ENCODE results near the gene NOS3.

The NOS3 gene

GRCh38 chr7:150965273-150965830 lies 25.5 kb upstream of the NOS3 start:
- DNase-seq: no peak

GRCh38 chr7:150966002-150966401 lies 24.8 kb upstream of the NOS3 start:
- no peak for DNase-seq

DNA sequence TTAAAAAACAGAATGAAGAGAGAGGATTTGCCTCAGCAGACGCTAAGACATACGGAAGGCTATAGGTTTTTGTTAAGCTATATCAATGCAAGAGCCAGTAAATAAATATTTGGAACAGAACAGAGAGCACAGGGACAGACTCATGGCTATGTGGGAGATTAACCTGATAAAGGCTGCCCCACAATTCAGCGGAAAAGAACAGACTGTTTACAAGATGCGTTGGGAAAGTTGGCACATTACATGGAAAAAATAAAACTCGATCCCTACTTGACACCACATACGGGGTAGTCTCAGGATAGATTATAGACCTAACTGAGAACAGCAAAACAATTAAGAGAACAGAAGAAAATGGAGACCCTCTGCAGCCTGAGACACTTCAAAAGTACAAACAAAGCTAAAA lies 23.5 kb upstream of the NOS3 start:
- no peak for DNase-seq

DNA sequence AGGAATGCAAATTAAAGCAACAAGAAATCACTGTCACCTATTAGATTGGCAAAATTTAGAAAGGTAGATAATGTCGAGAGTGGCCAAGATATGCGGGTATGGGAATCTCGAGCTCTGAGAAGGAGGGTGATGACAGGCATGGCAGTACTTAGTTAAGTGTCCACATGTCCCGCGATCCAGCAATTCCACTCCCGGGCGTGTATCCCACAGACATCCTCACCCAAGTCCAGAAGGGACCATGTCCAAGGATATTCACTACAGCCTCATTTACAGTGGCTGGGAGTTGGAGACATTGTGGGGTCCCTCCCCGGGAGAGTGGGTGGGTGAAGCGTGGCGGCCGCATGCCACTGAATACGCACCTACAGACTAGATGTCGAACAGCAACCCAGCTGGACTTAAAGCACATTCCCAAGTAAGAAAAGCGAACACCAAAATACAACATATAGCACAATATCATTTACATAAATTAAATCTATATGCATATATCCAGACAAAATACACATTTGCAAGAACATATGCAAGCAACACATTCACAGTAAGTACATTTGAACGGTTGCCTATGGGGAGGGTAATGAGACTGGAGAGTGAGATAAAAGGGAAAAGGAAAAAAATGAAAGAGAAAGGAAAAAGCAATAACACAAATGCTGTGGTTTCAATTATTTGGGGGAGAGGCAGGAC lies 22.6 kb upstream of the NOS3 start:
- no peak for DNase-seq

DNA sequence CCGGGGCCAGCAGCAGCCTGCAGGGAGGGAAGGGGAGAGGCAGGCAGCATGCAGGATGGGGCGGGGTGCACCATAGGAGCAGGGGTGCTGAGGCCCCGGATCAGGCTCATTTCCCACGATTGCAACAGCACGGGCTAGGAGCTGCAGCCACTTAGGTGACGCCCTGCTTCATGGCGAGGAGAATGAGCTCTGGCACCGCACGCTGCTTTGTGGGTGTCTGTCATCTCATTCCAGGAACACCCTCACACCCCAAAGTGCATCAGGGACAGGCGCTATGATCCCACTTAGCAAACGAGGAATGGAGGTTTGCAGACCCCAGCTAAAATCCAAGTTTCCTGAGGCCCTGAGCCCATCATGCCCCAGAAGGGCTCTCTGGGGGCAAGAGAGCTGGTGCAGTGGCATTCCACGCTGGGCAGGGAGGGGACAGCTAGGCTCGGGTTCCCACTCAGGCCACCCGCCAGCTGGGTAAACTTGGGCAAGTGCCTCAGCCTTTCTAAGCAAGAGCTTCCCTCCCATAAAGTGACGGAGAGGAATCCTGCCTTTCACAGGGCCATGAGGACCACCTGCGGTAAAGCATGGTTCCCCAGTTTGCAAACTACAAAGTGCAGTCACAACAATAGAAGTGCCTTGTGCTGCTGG lies 22.0 kb upstream of the NOS3 start:
- no peak for DNase-seq

GRCh38 chr7:150969475-150969874 lies 21.3 kb upstream of the NOS3 start:
- peak in 1 of 2 experiments; percentile 37 for DNase-seq

- no peak for DNase-seq
These were observed 20.4 kb upstream of the NOS3 start for GRCh38 chr7:150970424-150970823.

GRCh38 chr7:150971242-150972022 lies 19.4 kb upstream of the NOS3 start:
- DNase-seq: no peak

DNA sequence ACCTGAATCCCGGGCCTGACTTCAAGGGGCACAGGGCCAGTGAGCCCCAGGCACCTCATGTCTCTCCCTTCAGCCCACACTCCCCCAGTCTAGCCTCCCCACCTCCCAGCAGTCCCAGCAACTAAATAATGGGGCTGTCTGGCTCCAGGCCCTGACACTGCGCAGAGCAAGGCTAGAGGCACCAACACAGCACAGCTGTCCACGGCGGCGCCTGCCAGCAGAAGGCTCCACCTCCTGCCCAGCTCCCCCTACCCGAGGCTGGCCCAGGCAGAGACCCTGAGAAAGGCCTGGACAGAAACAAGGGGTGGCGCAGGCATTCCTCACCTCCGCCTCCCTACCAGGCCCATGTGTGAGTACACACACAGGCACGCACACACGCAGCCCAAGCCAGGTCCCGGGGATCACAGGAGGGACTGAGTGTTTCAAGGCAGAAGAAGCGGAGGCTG lies 18.8 kb upstream of the NOS3 start:
- DNase-seq: no peak

DNA sequence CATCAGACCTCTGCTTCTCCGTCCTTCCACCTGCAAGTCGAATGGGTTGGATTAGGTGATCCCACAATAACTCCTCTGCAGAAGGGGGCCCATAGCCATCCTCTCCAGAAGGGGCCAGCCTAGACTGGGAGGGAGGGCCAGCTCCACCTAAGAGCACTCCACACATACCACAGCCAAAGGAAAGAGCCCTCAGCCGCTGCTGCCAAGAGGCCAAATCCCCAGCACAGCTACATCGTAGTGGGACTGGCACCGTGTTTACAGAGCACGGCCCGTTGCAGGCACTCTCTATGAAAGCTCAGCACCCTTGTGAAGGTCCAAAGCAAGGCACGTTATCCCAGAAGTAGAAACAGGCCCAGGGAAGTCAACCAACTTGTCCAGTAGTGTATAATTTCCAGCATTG lies 18.1 kb upstream of the NOS3 start:
- DNase-seq: no peak

DNA sequence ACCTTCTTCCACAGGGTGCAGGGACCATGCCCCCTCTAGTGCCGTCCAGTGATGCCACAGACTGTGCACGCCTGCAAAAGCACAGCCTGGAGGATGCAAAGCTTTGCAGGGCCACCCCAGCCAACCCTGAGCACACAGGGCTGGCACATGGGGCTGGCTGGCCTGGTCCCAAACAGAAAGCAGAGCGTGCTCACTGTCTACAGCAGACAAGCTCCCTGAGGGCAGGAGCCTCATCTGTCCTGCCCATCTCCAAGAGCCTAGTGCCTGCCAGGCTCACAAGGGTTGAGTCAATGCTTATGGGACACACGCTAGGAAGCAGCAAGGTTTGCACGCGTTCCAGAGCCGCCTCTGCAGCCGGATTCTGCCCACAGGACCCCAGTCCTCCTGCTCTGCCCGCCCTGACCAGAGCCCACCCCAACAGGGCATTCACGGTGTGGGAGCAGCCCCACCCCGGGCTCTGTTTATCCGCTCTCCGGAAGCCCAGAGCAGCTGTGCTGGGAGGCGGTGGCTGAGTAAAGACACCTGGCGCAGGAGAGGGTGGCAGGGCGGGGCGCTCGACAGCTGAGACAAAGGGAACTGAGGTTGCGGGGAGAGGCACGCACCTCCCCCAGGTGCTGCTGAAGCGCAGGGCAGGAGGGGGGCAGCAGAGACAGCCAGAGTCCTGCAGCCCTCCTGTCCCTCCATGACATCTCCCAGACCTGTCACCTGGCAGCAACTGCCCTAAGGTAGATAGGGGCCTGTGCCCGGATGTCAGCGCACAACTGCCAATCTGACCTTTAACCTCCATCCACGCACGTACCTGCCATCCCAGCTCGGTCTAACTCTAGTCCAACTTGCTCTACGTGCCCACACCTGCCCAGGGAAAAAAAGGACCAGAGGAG lies 17.0 kb upstream of the NOS3 start:
- peak; percentile 69 to 90 for DNase-seq

GRCh38 chr7:150974468-150975391 lies 16.1 kb upstream of the NOS3 start:
- DNase-seq: peak; percentile 44 to 61

DNA sequence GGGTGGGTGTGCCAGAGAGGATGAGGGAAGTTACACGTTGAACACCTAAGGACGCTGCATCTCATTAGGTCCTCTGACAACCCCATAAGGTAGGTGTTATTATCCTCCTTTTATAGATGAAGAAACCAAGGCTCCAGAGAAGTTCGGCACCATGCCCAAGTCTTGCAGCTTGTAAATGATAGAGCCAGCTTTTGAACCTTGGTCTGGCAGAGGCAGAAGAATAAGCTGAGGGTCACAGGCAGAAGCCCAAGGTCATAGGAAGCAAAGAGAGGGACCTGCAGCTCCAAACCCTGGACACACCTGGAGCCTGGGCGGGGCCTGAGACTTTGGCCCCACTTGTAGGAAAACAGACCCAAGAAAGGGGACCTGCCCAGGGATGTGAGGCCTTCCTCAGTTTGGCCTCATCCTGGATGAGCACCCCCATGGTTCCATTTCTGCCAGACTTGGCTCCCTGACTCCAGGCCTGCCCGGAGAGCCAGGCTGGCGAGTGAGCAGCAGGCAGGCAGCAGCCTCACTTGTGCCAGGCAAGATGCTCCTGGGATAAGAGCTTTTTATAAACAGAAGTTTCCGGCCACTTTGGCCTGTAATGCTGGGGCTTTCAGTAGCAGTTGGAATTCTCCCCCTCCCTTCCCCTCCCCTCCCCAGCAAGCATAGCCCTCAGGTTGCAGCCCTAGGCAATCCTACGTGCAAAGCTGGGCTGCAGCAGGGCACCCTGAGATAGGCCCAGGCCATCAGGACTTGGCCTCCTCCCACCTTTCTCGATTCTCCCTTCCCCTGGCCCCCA lies 15.1 kb upstream of the NOS3 start:
- no peak for DNase-seq

DNA sequence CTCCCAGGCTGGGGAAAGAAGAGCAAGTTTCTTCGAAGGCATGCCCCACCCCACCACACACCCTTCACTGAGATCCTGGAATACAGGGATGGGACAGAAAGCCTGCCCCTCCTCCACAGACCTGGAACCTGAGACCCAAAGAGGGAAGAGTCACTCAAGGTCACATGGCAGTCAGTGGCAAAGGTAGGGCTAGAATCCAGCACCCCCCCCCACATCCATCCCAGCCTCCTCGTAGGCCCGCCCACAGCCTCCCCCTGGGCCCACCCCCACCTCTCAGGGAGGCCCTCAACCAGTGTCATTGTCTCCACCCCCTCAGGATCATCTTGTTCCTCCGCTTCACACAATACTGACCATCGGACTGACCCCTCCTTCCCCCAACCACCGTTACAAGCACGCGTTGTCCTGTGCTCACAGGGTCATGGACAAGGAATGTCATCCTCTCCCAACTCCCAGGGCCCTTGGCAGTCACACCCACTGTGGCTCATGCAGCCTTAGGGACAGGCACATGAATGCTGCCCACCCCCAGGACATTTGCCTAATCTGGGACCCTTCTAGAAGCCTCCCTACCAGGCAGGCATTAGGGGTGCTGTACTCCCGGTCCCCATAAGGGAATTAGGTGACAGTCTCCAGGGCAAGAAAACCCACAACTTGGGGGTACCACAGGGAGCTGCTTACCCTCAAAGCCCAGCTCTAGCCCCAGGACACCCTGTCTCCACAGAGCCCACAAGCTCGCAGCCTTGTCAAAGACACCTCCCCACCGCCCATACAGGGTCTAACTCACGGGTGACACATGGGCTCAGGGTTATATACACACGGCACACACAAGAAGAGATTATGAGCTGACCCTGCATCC lies 14.1 kb upstream of the NOS3 start:
- peak; percentile 72 to 93 for DNase-seq

GRCh38 chr7:150977382-150978125 lies 13.3 kb upstream of the NOS3 start:
- DNase-seq: peak in 1 of 2 experiments; percentile 39

GRCh38 chr7:150978126-150978789 lies 12.6 kb upstream of the NOS3 start, which contains the start of gene KCNH2:
Gene KCNH2 (minus strand): TSS chr7:150978321. CDS start chr7:150977913, 408 bp downstream.
- DNase-seq: peak; percentile 92 to 93

GRCh38 chr7:150979713-150980390 lies 11.0 kb upstream of the NOS3 start:
- no peak for DNase-seq
